ENCODE measurements around the gene SPOCD1. TPM values are rescaled to one million over a fixed set of nuclear protein-coding genes. Genes with fewer than 3 reads are reported as not detected.

The SPOCD1 gene
- total RNA-seq, 1 donor from 2014 or later = 0.56 TPM

DNA sequence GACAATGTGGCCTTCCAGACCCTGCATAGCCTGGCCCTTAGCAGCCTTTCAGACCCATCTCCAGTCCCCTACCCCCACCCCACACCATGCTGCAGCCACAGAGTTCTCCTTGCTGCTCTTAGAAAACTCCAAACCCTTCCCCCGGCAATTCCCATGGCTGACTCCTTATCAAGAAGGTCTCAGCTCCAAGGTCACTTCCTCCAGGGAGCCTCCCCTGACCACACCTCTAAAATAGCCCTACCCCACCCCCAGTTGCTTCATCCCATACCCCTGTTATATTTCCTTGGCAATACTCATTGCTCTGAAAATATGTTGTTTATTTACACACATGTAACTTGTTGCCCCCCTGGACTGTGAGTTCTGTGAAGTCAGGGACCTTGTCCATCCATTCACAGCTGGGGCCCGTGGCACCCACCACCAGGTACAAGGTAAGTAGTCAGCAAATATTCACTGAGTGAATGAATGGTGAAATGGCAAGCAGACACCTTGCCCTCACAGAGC lies 47.4 kb downstream of the SPOCD1 start:
- peaks cover 15% of the 10 kb centered on the region for H3K4me1 Mint-ChIP-seq
- peak overlapping the region; percentile 45 for H3K27ac Mint-ChIP-seq (ENCODE audit: unreplicated experiment)

DNA sequence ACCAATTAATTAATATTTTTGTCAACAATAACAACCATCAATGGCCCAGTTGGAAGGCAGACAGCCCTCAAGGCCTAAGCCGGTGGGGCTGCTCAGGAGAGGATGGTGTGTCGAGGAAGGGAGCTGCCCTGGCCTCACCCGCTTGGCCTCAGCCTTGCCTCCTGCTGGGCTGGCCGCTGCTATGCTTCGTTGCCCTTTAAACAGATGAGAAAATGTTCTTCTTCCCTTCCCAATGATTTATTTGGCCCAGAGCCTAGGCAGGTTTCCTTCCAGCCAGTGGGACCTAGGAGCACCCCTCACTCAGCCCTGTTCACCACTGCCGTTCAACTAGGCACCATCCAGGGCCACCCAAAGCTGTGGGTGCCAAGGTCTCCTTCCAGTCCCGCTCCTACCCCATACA lies 48.6 kb downstream of the SPOCD1 start:
- DNase-seq (ENCODE audit: low read depth, low spot score) = no peak
- H3K4me3 Mint-ChIP-seq = peak overlapping the region; percentile 31
- TF ChIP-seq, protein P1, sequence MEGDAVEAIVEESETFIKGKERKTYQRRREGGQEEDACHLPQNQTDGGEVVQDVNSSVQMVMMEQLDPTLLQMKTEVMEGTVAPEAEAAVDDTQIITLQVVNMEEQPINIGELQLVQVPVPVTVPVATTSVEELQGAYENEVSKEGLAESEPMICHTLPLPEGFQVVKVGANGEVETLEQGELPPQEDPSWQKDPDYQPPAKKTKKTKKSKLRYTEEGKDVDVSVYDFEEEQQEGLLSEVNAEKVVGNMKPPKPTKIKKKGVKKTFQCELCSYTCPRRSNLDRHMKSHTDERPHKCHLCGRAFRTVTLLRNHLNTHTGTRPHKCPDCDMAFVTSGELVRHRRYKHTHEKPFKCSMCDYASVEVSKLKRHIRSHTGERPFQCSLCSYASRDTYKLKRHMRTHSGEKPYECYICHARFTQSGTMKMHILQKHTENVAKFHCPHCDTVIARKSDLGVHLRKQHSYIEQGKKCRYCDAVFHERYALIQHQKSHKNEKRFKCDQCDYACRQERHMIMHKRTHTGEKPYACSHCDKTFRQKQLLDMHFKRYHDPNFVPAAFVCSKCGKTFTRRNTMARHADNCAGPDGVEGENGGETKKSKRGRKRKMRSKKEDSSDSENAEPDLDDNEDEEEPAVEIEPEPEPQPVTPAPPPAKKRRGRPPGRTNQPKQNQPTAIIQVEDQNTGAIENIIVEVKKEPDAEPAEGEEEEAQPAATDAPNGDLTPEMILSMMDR (conservative IDR thresholded peaks at IDR 0.05) = no peak
- no peak overlapping the region for H3K27ac Mint-ChIP-seq (ENCODE audit: unreplicated experiment)
- H3K9me3 Mint-ChIP-seq = no peaks in the 10 kb centered on the region
- no peaks in the 10 kb centered on the region for H3K36me3 Mint-ChIP-seq (ENCODE audit: low read depth)
- peaks cover 68% of the 10 kb centered on the region for H3K27me3 Mint-ChIP-seq (ENCODE audit: low read depth)
- H3K4me1 Mint-ChIP-seq = peaks cover 15% of the 10 kb centered on the region

More for the DNA sequence above, 47.4 kb downstream of the SPOCD1 start:
- no peak for DNase-seq (ENCODE audit: low read depth, low spot score)
- no peak overlapping the region for H3K4me3 Mint-ChIP-seq
- H3K27me3 Mint-ChIP-seq (ENCODE audit: low read depth) = peaks cover 72% of the 10 kb centered on the region
- H3K36me3 Mint-ChIP-seq (ENCODE audit: low read depth) = no peaks in the 10 kb centered on the region
- H3K9me3 Mint-ChIP-seq = no peaks in the 10 kb centered on the region
- TF ChIP-seq, protein P1 (conservative IDR thresholded peaks at IDR 0.05) = no peak

DNA sequence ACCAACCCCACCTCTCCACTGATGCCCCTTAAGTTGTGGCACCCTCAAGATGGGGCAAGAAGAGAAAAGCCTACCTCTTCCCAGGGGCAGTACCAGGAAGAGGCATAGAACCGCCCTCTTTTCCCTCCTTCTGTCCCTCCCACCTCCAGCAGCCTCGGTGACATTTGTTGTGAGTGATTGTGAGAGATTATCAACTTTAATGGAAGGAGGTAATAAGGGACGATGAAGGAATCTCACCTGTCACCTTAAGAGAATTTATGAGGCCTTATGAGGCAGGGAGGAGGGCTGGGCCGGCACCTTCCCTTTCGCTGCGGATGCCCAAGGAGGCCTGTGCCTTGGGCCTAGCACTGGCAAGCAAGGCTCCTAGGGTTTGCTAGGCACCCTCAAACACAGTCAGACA lies 50.3 kb downstream of the SPOCD1 start:
- no peaks in the 10 kb centered on the region for H3K9me3 Mint-ChIP-seq
- no peak overlapping the region for H3K27ac Mint-ChIP-seq (ENCODE audit: unreplicated experiment)
- H3K36me3 Mint-ChIP-seq (ENCODE audit: low read depth) = no peaks in the 10 kb centered on the region
- TF ChIP-seq, protein P1 (conservative IDR thresholded peaks at IDR 0.05) = no peak
- peaks cover 55% of the 10 kb centered on the region for H3K27me3 Mint-ChIP-seq (ENCODE audit: low read depth)
- DNase-seq (ENCODE audit: low read depth, low spot score) = no peak
- H3K4me3 Mint-ChIP-seq = peak overlapping the region; percentile 90
- peaks cover 23% of the 10 kb centered on the region for H3K4me1 Mint-ChIP-seq

DNA sequence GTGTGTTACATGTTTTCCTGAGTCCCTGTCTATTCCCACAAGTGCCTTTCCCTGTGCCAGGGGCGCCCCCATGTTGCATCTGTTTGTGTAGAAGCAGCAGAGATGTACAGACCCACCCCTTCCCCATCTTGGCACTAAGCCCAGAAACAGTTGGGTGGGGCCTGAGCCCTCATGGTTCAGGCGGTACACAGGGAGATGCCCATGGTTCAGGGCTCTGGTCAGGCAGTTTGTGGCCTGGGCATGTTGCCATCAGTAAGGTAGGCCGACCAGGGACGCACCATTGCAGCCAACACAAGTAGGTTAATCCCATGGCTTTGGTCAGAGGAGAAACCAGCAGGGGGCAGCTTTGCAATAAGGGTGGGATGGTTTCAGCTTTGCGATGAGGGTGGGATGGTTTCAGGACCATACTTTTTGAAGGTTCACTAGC lies 50.8 kb downstream of the SPOCD1 start:
- Mint-ChIP-seq H3K4me1 (peaks cover 25% of the 10 kb centered on the region), H3K27ac (ENCODE audit: unreplicated experiment) (no peak overlapping the region), H3K27me3 (ENCODE audit: low read depth) (peaks cover 51% of the 10 kb centered on the region), H3K36me3 (ENCODE audit: low read depth) (no peaks in the 10 kb centered on the region), H3K9me3 (no peaks in the 10 kb centered on the region), H3K4me3 (peak overlapping the region; percentile 90)
- peak; percentile 49 for DNase-seq (ENCODE audit: low read depth, low spot score)
- TF ChIP-seq, protein P1 (conservative IDR thresholded peaks at IDR 0.05) = peak; percentile 40

DNA sequence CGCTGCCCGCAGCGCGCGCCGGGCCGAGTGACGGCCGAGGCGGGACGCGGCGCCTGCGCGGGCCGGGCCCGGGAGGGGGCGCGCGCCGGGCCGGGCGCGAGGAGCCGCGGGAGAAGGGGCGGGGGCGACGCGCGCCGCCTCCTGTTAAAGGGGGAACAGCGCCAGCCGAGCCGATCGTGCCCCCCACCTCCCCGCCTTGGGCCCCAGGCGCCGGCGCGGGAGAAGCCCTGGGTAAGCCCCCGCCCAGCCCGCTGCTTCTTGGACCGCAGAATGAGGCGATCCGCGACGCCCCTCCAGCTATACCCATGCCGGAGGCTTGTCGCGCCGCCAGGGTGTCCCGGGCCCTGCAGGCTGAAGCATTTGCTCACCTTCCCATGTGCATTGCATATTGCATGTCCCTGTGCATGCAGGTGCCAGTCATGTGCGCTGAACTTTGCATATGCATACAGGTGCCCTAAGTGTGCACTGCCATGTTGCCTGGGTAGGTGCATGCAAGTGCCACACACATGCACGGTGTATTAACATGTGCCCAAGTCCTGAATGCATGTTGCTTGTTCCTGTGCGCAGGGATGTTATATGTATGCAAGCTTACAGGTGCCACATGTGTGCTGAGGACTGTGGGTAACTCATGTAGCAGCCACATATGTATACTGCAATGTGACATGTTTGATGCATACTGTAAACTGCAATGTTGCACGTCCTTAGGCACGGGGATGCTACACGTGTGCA lies 51.3 kb downstream of the SPOCD1 start, which contains the start of gene ADGRB2:
Gene ADGRB2 (minus strand): TSS at position 29 of the 729 bp plus-strand sequence. CDS start 7,119 bp downstream, outside the sequence.
- Mint-ChIP-seq H3K9me3 (no peaks in the 10 kb centered on the region), H3K27me3 (ENCODE audit: low read depth) (peaks cover 47% of the 10 kb centered on the region), H3K4me1 (peaks cover 31% of the 10 kb centered on the region), H3K27ac (ENCODE audit: unreplicated experiment) (no peak within 1 kb of the TSS), H3K36me3 (ENCODE audit: low read depth) (no peaks in the 10 kb centered on the region), H3K4me3 (peak within 1 kb of the TSS; percentile 90)
- peak; percentile 45 for DNase-seq (ENCODE audit: low read depth, low spot score)
- TF ChIP-seq, protein P1 (conservative IDR thresholded peaks at IDR 0.05) = peak; percentile 33

Data from neural crest cell (in vitro differentiated cells).